WTC11 (cell line): ENCODE results near the gene AATK. TPM values are rescaled to one million over a fixed set of nuclear protein-coding genes. Genes with fewer than 3 reads are reported as not detected.

Experiments used
- ATAC-seq: fragments of 200-7000 bp; cut with Tn5 transposase; 2 replicates; pipeline ENCODE4 v1.10.0; 2021; ENCODE audit warnings: mild to moderate bottlenecking, moderate library complexity
- CTCF ChIA-PET: fragments of 300-600 bp; sonication (Branson Sonifier 250); formaldehyde crosslinking; loops from one replicate; lab custom pipeline; 2021; ENCODE audit warnings: antibody characterized with exemption; lab: Charles Lee
- POLR2A ChIA-PET: fragments of 350-600 bp; sonication (Branson Sonifier 250); formaldehyde crosslinking; loops from one replicate; lab custom pipeline; 2021; ENCODE audit warnings: antibody characterized with exemption; lab: Charles Lee
- DNase-seq: peaks from one replicate; pipeline ENCODE4 v3.0.0; 2021; ENCODE audit warnings: low spot score
- H3K27ac Mint-ChIP-seq: 2 replicates; pipeline ENCODE4 v1.8.0; 2021; ENCODE audit warnings: mixed read lengths
- H3K27me3 Mint-ChIP-seq: 2 replicates; pipeline ENCODE4 v1.8.0; 2021; ENCODE audit warnings: low read depth, mild to moderate bottlenecking, moderate library complexity, mixed read lengths
- H3K36me3 Mint-ChIP-seq: 2 replicates; pipeline ENCODE4 v1.8.0; 2021; ENCODE audit warnings: mixed read lengths
- H3K4me1 Mint-ChIP-seq: 2 replicates; pipeline ENCODE4 v1.8.0; 2022; ENCODE audit warnings: mixed read lengths
- H3K4me3 Mint-ChIP-seq: 2 replicates; pipeline ENCODE4 v1.8.0; 2021; ENCODE audit warnings: mild to moderate bottlenecking, moderate library complexity, mixed read lengths
- H3K9me3 Mint-ChIP-seq: 2 replicates; pipeline ENCODE4 v1.8.0; 2021; ENCODE audit warnings: mixed read lengths
- ELF4 ChIP-seq: sonication (generic); formaldehyde crosslinking; IDR thresholded peaks from 2 replicates; pipeline ENCODE4 v1.8.1; 2022; ENCODE audit warnings: low read depth, mild to moderate bottlenecking, moderate library complexity, missing genetic modification reagents
- GABPB1 ChIP-seq: sonication (generic); formaldehyde crosslinking; IDR thresholded peaks from 2 replicates; pipeline ENCODE4 v1.8.1; 2023; ENCODE audit warnings: mild to moderate bottlenecking, missing genetic modification reagents
- GRHL2 ChIP-seq: fragments of 250-450 bp; sonication (Bioruptor Pico); IDR thresholded peaks from 2 replicates; pipeline ENCODE4 v1.8.0; 2022; ENCODE audit warnings: mild to moderate bottlenecking, moderate library complexity; ENCODE audit not compliant: insufficient replicate concordance, severe bottlenecking
- GTF2I ChIP-seq: fragments of 250-450 bp; sonication (Bioruptor Pico); conservative IDR thresholded peaks from 2 replicates; pipeline ENCODE4 v1.4.0; 2021; ENCODE audit warnings: mild to moderate bottlenecking
- IRF2 ChIP-seq: sonication (generic); formaldehyde crosslinking; IDR thresholded peaks from 2 replicates; pipeline ENCODE4 v1.8.0; 2022; ENCODE audit warnings: low read depth, missing genetic modification reagents, borderline replicate concordance
- KAT7 ChIP-seq: sonication (generic); formaldehyde crosslinking; IDR thresholded peaks from 2 replicates; pipeline ENCODE4 v1.8.1; 2023; ENCODE audit warnings: missing genetic modification reagents, mild to moderate bottlenecking, borderline replicate concordance
- NFYB ChIP-seq: sonication (generic); formaldehyde crosslinking; conservative IDR thresholded peaks from 2 replicates; pipeline ENCODE4 v1.8.0; 2022; ENCODE audit warnings: low read depth, missing genetic modification reagents
- OVOL2 ChIP-seq: fragments of 250-450 bp; sonication (Bioruptor Pico); IDR thresholded peaks from 2 replicates; pipeline ENCODE4 v1.9.0; 2021; ENCODE audit warnings: mild to moderate bottlenecking, borderline replicate concordance
- RELA ChIP-seq: sonication (generic); formaldehyde crosslinking; IDR thresholded peaks from 2 replicates; pipeline ENCODE4 v1.8.1; 2022; ENCODE audit warnings: missing genetic modification reagents, mild to moderate bottlenecking, borderline replicate concordance
- SMAD3 ChIP-seq: sonication (generic); formaldehyde crosslinking; IDR thresholded peaks from 2 replicates; pipeline ENCODE4 v1.8.0; 2022; ENCODE audit warnings: missing genetic modification reagents, mild to moderate bottlenecking, borderline replicate concordance
- SOX15 ChIP-seq: fragments of 250-450 bp; sonication (Bioruptor Pico); IDR thresholded peaks from 2 replicates; pipeline ENCODE4 v1.9.0; 2021; ENCODE audit warnings: mild to moderate bottlenecking
- TEAD4 ChIP-seq: sonication (generic); formaldehyde crosslinking; IDR thresholded peaks from 2 replicates; pipeline ENCODE4 v1.8.0; 2022; ENCODE audit warnings: mild to moderate bottlenecking, missing genetic modification reagents
- total RNA-seq: library from RNA; stranded (reverse); gene quantifications from 3 replicates; pipeline ENCODE4 v1.2.3, GENCODE V29; 2021
- TF ChIP-seq, protein P1 (sequence below): sonication (generic); formaldehyde crosslinking; IDR thresholded peaks from 2 replicates; pipeline ENCODE4 v1.8.0; 2022; ENCODE audit warnings: mild to moderate bottlenecking, missing genetic modification reagents
- TF ChIP-seq, protein P2 (sequence below): sonication (generic); formaldehyde crosslinking; IDR thresholded peaks from 2 replicates; pipeline ENCODE4 v1.8.1; 2022; ENCODE audit warnings: low read depth, missing genetic modification reagents, borderline replicate concordance
- TF ChIP-seq, protein P3 (sequence below): sonication (generic); formaldehyde crosslinking; IDR thresholded peaks from 2 replicates; pipeline ENCODE4 v1.8.0; 2022; ENCODE audit warnings: missing genetic modification reagents
- TF ChIP-seq, protein P4 (sequence below): sonication (generic); formaldehyde crosslinking; IDR thresholded peaks from 2 replicates; pipeline ENCODE4 v1.8.1; 2023; ENCODE audit warnings: mild to moderate bottlenecking, missing genetic modification reagents
- TF ChIP-seq, protein P5 (sequence below): fragments of 250-450 bp; sonication (Bioruptor Pico); conservative IDR thresholded peaks from 2 replicates; pipeline ENCODE4 v1.9.0; 2021; ENCODE audit warnings: mild to moderate bottlenecking
- TF ChIP-seq, protein P6 (sequence below): sonication (generic); formaldehyde crosslinking; IDR thresholded peaks from 2 replicates; pipeline ENCODE4 v1.8.0; 2023; ENCODE audit warnings: mild to moderate bottlenecking, missing genetic modification reagents
- TF ChIP-seq, protein P7 (sequence below): sonication (generic); formaldehyde crosslinking; IDR thresholded peaks from 2 replicates; pipeline ENCODE4 v1.8.1; 2023; ENCODE audit warnings: mild to moderate bottlenecking, moderate library complexity, missing genetic modification reagents

AATK gene
- total RNA-seq, 1 experiment from 2014 or later: 2.9 TPM

DNA sequence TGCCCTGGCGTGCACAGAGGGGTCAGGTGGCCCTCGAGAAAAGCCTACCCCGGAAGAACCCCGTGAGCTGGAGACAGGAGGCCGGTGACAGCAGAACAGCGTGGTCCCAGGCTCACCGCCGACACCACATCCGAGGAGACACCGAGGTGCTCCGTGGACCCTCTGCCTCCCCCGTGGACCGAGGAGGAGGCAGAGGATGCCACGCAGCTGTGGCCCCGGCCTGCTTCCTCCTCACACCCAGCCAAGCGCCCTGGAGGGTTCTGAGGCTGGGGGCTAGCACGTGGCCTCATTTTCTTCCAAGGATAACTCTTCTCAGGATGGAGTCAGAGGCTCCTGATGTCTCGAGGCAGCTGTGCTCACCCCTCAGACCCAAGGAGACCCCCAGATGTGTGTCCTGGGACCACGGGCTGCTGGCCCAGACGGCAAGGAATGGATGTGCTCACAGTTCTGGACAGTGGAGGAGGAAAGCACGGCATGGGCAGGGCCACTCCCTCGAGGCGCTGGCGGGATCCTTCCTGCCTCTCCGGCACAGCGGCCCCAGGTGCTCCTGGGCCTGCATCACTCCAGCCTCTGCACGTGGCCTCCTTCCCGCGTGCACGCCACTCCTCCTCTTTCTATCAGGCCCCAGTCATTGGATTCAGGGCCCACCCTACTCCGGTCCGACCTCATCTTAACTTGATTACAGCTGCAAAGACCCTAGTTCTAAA is 5.1 kb downstream of the AATK start:
- Mint-ChIP-seq H3K4me3 (no peak overlapping the region), H3K9me3 (no peaks in the 10 kb centered on the region), H3K4me1 (no peaks in the 10 kb centered on the region)
- CTCF ChIA-PET: interaction anchor here (1.6 kb wide), 1 partner anchor 59 kb away, joined by 3 read pairs; no protein-coding TSS in a partner anchor
- ATAC-seq: no peak
- POLR2A ChIA-PET: no interaction called here
- no peak for TF ChIP-seq GRHL2
- TF ChIP-seq, protein P1, sequence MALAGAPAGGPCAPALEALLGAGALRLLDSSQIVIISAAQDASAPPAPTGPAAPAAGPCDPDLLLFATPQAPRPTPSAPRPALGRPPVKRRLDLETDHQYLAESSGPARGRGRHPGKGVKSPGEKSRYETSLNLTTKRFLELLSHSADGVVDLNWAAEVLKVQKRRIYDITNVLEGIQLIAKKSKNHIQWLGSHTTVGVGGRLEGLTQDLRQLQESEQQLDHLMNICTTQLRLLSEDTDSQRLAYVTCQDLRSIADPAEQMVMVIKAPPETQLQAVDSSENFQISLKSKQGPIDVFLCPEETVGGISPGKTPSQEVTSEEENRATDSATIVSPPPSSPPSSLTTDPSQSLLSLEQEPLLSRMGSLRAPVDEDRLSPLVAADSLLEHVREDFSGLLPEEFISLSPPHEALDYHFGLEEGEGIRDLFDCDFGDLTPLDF: no peak
- TF ChIP-seq OVOL2 (CRISPR knock-in tag): no peak
- no peak for TF ChIP-seq GABPB1 (CRISPR knock-in tag)
- TF ChIP-seq RELA (CRISPR knock-in tag): no peak
- TF ChIP-seq, protein P2, sequence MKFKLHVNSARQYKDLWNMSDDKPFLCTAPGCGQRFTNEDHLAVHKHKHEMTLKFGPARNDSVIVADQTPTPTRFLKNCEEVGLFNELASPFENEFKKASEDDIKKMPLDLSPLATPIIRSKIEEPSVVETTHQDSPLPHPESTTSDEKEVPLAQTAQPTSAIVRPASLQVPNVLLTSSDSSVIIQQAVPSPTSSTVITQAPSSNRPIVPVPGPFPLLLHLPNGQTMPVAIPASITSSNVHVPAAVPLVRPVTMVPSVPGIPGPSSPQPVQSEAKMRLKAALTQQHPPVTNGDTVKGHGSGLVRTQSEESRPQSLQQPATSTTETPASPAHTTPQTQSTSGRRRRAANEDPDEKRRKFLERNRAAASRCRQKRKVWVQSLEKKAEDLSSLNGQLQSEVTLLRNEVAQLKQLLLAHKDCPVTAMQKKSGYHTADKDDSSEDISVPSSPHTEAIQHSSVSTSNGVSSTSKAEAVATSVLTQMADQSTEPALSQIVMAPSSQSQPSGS: no peak
- TF ChIP-seq, protein P3, sequence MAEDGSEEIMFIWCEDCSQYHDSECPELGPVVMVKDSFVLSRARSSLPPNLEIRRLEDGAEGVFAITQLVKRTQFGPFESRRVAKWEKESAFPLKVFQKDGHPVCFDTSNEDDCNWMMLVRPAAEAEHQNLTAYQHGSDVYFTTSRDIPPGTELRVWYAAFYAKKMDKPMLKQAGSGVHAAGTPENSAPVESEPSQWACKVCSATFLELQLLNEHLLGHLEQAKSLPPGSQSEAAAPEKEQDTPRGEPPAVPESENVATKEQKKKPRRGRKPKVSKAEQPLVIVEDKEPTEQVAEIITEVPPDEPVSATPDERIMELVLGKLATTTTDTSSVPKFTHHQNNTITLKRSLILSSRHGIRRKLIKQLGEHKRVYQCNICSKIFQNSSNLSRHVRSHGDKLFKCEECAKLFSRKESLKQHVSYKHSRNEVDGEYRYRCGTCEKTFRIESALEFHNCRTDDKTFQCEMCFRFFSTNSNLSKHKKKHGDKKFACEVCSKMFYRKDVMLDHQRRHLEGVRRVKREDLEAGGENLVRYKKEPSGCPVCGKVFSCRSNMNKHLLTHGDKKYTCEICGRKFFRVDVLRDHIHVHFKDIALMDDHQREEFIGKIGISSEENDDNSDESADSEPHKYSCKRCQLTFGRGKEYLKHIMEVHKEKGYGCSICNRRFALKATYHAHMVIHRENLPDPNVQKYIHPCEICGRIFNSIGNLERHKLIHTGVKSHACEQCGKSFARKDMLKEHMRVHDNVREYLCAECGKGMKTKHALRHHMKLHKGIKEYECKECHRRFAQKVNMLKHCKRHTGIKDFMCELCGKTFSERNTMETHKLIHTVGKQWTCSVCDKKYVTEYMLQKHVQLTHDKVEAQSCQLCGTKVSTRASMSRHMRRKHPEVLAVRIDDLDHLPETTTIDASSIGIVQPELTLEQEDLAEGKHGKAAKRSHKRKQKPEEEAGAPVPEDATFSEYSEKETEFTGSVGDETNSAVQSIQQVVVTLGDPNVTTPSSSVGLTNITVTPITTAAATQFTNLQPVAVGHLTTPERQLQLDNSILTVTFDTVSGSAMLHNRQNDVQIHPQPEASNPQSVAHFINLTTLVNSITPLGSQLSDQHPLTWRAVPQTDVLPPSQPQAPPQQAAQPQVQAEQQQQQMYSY (CRISPR knock-in tag): no peak
- no peak for TF ChIP-seq KAT7 (CRISPR knock-in tag)
- no peak for TF ChIP-seq SOX15 (CRISPR knock-in tag)
- no peak for TF ChIP-seq NFYB (CRISPR knock-in tag)
- TF ChIP-seq, protein P4, sequence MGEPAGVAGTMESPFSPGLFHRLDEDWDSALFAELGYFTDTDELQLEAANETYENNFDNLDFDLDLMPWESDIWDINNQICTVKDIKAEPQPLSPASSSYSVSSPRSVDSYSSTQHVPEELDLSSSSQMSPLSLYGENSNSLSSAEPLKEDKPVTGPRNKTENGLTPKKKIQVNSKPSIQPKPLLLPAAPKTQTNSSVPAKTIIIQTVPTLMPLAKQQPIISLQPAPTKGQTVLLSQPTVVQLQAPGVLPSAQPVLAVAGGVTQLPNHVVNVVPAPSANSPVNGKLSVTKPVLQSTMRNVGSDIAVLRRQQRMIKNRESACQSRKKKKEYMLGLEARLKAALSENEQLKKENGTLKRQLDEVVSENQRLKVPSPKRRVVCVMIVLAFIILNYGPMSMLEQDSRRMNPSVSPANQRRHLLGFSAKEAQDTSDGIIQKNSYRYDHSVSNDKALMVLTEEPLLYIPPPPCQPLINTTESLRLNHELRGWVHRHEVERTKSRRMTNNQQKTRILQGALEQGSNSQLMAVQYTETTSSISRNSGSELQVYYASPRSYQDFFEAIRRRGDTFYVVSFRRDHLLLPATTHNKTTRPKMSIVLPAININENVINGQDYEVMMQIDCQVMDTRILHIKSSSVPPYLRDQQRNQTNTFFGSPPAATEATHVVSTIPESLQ: no peak
- TF ChIP-seq, all 79 proteins: peak for 0
- Mint-ChIP-seq H3K36me3 (no peaks in the 10 kb centered on the region), H3K27ac (peak overlapping the region; percentile 68), H3K27me3 (no peaks in the 10 kb centered on the region)
- DNase-seq: no peak

DNA sequence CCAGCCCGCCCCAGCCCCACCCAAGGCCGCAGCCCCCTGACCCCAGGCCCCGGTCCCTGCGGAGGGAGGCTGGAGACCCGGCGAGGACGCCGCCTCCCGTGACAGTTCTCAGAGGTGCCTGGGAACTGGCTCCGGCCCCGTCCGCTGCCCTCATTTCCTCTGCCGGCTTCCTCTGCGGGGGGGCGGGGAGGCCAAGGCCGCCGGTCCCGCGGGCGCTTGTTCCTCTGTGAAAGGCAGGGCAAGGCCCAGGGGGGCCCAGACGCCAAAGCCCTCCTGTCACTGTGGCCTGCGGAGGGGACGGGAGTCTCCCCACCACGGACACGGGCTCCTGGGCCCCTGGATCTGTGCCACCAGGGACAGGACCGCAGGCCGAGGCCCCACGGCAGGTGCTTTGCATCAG is 5.7 kb downstream of the AATK start:
- ATAC-seq: no peak
- H3K36me3 Mint-ChIP-seq: no peaks in the 10 kb centered on the region
- no peak overlapping the region for H3K4me3 Mint-ChIP-seq
- no peaks in the 10 kb centered on the region; the same call in 1 of the 2 replicates for H3K27me3 Mint-ChIP-seq
- ChIA-PET POLR2A (no interaction called here), CTCF (interaction anchor here (1.6 kb wide), 1 partner anchor 59 kb away, joined by 3 read pairs; no protein-coding TSS in a partner anchor)
- H3K9me3 Mint-ChIP-seq: no peaks in the 10 kb centered on the region
- no peaks in the 10 kb centered on the region for H3K4me1 Mint-ChIP-seq
- no peak overlapping the region for H3K27ac Mint-ChIP-seq
- no peak for DNase-seq
- TF ChIP-seq GTF2I (CRISPR knock-in tag): no peak
- TF ChIP-seq, protein P5, sequence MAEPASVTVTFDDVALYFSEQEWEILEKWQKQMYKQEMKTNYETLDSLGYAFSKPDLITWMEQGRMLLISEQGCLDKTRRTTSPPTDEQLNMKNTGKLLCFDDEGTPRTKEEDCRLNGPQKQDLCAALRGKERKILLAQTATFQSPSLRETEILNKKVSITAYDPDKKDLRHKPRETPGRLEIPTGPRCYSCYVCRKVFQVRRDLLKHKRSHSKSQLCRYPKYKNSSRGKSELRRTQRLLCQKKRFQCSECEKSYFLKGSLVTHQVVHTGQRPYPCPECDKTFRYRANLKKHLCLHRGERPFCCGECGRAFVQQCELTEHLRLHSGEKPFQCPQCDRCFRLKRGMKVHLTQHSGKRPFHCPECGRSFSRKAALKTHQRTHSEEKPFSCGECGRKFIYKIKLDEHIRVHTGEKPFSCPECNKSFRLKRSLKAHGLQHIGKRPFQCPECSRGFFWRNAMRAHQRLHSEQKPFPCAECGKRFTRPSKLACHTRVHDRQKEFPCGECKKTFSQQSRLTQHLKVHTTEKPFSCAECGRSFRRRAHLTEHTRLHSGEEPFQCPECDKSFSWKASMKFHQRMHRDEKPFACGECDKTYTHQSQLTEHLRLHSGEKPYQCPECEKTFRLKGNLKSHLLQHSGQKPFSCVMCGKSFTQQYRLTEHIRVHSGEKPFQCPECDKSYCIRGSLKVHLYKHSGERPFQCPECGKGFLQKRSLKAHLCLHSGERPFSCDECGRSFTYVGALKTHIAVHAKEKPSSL (CRISPR knock-in tag): no peak
- TF ChIP-seq, protein P6, sequence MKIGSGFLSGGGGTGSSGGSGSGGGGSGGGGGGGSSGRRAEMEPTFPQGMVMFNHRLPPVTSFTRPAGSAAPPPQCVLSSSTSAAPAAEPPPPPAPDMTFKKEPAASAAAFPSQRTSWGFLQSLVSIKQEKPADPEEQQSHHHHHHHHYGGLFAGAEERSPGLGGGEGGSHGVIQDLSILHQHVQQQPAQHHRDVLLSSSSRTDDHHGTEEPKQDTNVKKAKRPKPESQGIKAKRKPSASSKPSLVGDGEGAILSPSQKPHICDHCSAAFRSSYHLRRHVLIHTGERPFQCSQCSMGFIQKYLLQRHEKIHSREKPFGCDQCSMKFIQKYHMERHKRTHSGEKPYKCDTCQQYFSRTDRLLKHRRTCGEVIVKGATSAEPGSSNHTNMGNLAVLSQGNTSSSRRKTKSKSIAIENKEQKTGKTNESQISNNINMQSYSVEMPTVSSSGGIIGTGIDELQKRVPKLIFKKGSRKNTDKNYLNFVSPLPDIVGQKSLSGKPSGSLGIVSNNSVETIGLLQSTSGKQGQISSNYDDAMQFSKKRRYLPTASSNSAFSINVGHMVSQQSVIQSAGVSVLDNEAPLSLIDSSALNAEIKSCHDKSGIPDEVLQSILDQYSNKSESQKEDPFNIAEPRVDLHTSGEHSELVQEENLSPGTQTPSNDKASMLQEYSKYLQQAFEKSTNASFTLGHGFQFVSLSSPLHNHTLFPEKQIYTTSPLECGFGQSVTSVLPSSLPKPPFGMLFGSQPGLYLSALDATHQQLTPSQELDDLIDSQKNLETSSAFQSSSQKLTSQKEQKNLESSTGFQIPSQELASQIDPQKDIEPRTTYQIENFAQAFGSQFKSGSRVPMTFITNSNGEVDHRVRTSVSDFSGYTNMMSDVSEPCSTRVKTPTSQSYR (CRISPR knock-in tag): no peak
- TF ChIP-seq, protein P7, sequence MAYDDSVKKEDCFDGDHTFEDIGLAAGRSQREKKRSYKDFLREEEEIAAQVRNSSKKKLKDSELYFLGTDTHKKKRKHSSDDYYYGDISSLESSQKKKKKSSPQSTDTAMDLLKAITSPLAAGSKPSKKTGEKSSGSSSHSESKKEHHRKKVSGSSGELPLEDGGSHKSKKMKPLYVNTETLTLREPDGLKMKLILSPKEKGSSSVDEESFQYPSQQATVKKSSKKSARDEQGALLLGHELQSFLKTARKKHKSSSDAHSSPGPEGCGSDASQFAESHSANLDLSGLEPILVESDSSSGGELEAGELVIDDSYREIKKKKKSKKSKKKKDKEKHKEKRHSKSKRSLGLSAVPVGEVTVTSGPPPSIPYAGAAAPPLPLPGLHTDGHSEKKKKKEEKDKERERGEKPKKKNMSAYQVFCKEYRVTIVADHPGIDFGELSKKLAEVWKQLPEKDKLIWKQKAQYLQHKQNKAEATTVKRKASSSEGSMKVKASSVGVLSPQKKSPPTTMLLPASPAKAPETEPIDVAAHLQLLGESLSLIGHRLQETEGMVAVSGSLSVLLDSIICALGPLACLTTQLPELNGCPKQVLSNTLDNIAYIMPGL (CRISPR knock-in tag): no peak
- no peak for TF ChIP-seq GRHL2
- no peak for TF ChIP-seq ELF4 (CRISPR knock-in tag)
- TF ChIP-seq NFYB (CRISPR knock-in tag): no peak
- TF ChIP-seq SMAD3 (CRISPR knock-in tag): no peak
- TF ChIP-seq TEAD4 (CRISPR knock-in tag): no peak
- no peak for TF ChIP-seq IRF2 (CRISPR knock-in tag)
